ENCODE results near the gene ZCCHC24. TPM values are rescaled to one million over a fixed set of nuclear protein-coding genes. Genes with fewer than 3 reads are reported as not detected.

Gene ZCCHC24
- total RNA-seq, 6 experiments from 2014 or later = 33.2 to 40.3 (median 37.5) TPM

DNA sequence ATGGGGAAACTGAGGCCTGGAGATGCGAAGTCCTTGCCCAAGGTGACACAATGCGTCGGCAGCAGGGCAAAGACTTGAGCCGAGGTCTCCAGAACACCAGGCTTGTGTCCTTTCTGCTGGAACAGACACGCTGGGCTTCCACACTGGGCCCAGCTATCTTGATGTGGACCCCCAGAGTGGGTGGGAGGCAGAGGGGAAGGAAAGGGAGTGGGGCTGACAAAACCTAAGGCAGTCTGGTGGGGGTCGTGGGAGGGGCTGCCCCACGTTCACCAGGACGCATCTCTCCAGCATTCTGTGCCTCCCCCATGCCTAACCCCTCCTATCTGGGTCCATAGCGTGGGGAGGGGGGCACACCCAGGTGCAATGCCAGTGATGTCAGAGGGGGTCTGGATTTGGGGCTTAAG, 60.0 kb downstream of the ZCCHC24 start:
- Mint-ChIP-seq H3K27ac (no peak overlapping the region), H3K27me3 (ENCODE audit: insufficient read depth) (peaks cover 7% of the 10 kb centered on the region; the same call in 1 of the 2 replicates), H3K4me1 (ENCODE audit: low read depth) (peaks cover 25% of the 10 kb centered on the region), H3K4me3 (no peak overlapping the region), H3K9me3 (no peaks in the 10 kb centered on the region), H3K36me3 (ENCODE audit: low read depth) (peaks cover 4% of the 10 kb centered on the region)
- TF ChIP-seq, protein P1, sequence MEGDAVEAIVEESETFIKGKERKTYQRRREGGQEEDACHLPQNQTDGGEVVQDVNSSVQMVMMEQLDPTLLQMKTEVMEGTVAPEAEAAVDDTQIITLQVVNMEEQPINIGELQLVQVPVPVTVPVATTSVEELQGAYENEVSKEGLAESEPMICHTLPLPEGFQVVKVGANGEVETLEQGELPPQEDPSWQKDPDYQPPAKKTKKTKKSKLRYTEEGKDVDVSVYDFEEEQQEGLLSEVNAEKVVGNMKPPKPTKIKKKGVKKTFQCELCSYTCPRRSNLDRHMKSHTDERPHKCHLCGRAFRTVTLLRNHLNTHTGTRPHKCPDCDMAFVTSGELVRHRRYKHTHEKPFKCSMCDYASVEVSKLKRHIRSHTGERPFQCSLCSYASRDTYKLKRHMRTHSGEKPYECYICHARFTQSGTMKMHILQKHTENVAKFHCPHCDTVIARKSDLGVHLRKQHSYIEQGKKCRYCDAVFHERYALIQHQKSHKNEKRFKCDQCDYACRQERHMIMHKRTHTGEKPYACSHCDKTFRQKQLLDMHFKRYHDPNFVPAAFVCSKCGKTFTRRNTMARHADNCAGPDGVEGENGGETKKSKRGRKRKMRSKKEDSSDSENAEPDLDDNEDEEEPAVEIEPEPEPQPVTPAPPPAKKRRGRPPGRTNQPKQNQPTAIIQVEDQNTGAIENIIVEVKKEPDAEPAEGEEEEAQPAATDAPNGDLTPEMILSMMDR (IDR thresholded peaks at IDR 0.05) = no peak
- no peak for DNase-seq

DNA sequence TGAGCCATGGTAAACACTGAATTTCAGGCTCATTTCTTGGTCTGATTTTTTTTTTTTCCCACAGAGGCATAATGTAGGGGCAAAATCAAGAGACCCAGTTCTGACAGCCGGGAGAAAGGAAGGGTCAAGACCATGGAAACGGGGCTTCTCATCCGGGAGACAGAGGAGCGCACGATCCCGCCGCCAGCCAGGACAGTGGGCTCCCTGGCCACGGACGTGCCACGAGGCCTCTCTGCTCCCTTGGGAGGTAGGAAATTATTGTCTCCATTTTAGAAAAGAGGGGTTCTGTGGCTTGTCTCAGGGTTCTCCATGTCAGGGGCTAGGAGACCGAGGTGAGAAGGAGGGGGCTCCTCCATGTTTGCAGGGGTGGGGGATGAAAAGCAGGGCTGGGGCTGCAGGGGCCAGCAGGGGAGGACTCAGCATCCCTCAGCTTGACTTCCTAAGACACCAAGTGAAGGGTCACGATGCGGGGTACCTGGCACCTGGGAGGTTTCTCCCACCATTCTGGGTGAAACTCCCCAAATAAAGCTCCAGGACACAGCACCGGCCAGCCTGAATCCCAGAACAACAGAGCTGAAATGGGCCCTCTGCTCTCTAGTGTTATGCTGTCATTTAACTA, 60.5 kb downstream of the ZCCHC24 start:
- no peak overlapping the region for H3K27ac Mint-ChIP-seq
- H3K27me3 Mint-ChIP-seq (ENCODE audit: insufficient read depth) = peaks cover 10% of the 10 kb centered on the region
- H3K9me3 Mint-ChIP-seq = no peaks in the 10 kb centered on the region

DNA sequence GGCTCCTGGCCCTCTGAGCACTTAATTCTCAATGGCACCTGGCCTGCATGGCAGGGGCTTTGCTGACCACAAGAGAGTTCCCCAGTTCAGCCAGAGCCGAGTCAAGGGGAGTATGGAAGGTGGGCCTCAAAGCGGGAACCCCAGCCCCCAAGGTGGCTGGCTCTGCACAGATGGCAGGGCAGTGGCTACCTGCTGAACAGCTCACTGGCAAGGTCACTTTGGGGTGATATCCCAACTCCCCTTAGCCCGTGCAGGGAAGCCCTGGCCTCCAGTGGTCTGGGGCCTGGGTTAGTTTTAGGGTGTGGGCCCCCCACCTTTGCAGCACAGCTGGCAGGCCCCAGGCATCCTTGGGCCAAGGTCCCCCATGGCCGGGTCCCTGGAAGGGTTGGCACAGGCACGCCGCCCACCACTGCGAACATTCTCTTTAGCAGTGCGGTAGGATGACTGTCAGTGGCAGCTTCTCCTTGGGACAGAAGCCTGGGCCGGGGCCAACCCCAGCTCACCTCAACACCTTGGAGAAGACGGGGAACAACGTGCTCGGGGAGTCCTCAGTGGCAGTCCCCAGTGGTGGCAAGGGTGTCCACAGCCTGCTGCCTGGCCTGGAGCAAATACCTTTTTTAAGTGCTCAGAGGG, 61.3 kb downstream of the ZCCHC24 start:
- Mint-ChIP-seq H3K4me1 (ENCODE audit: low read depth) (peaks cover 31% of the 10 kb centered on the region), H3K36me3 (ENCODE audit: low read depth) (peaks cover 4% of the 10 kb centered on the region), H3K4me3 (no peak overlapping the region), H3K9me3 (no peaks in the 10 kb centered on the region), H3K27me3 (ENCODE audit: insufficient read depth) (peaks cover 11% of the 10 kb centered on the region), H3K27ac (no peak overlapping the region)
- DNase-seq = no peak
- TF ChIP-seq, protein P1 (IDR thresholded peaks at IDR 0.05) = no peak

More for the DNA sequence above, 60.5 kb downstream of the ZCCHC24 start:
- H3K4me1 Mint-ChIP-seq (ENCODE audit: low read depth) = peaks cover 30% of the 10 kb centered on the region
- H3K36me3 Mint-ChIP-seq (ENCODE audit: low read depth) = peaks cover 4% of the 10 kb centered on the region
- TF ChIP-seq, protein P1 (IDR thresholded peaks at IDR 0.05) = no peak
- no peak for DNase-seq
- H3K4me3 Mint-ChIP-seq = no peak overlapping the region

DNA sequence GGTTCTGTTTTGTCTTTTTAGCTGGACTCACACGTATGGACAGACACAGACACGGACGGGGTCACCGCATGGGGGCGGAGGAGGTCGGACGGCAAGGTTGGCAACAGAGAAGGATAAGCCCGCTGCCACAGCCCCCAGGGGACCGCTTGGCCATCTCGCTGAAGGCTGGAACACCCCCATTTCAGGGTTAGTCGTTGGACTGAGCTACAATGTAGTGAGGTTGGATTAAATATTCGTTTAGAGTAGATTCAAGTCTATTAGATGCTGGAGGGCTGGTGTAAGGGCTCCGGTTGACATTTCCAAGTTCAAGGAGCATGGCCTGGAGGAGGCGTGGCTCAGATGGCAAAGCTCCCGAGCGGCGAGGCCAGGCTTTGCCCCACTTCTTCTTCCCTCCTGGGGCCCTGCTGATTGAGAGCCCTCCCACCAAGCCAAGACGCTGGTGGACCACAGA, 62.9 kb downstream of the ZCCHC24 start:
- Mint-ChIP-seq H3K4me1 (ENCODE audit: low read depth) (peaks cover 31% of the 10 kb centered on the region), H3K36me3 (ENCODE audit: low read depth) (peaks cover 4% of the 10 kb centered on the region), H3K27me3 (ENCODE audit: insufficient read depth) (peaks cover 9% of the 10 kb centered on the region), H3K9me3 (no peaks in the 10 kb centered on the region), H3K27ac (peak overlapping the region; percentile 94), H3K4me3 (no peak overlapping the region)
- no peak for DNase-seq
- TF ChIP-seq, protein P1 (IDR thresholded peaks at IDR 0.05) = no peak

DNA sequence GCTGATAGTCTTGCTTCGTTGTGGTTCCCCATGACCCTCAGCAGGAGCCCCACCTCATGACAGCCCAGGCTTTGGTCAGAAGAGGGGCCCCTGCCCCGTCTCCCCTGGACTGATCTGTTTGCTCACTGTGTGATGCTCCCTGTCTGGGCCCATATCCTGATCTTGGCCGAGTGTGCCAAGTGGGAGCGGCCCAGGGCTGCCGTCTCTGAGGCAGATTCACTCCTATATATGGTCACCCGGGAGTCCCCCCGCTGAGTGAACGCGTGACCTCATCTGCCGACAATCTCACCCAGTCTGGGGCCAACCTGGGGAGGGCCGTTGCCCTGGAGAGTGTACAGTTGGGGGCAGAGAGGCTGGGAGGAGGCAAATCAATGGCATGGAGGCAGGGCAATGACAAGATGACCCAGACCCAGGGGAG, 63.6 kb downstream of the ZCCHC24 start:
- TF ChIP-seq, protein P1 (IDR thresholded peaks at IDR 0.05) = no peak
- Mint-ChIP-seq H3K4me1 (ENCODE audit: low read depth) (peaks cover 31% of the 10 kb centered on the region), H3K27ac (peak overlapping the region; percentile 94), H3K9me3 (no peaks in the 10 kb centered on the region), H3K36me3 (ENCODE audit: low read depth) (peaks cover 4% of the 10 kb centered on the region), H3K27me3 (ENCODE audit: insufficient read depth) (peaks cover 9% of the 10 kb centered on the region), H3K4me3 (peak overlapping the region; percentile 53)
- peak; percentile 79 for DNase-seq

Measured in HFFc6 (cell line).